Upper lobe of left lung (tissue), 6 donors: ENCODE measurements around the gene ANAPC13. TPM values are rescaled to one million over a fixed set of nuclear protein-coding genes. Genes with fewer than 3 reads are reported as not detected.

Experiments
- ATAC-seq, 2 donors: fragments of 200-7000 bp; cut with Tn5 transposase; one replicate each; pipeline ENCODE4 v1.9.1; 2022; ENCODE audit warnings: mild to moderate bottlenecking in 2 of 2, moderate library complexity in 2 of 2; ENCODE audit not compliant: low FRiP score in 2 of 2
- DNase-seq, 2 donors: peaks; one replicate each; pipeline ENCODE4 v3.0.0-alpha.2; 2019 to 2020
- H3K27ac ChIP-seq, 4 donors: fragments of 200-600 bp; sonication (generic); one replicate each; pipeline ENCODE4 v1.5.1; 2016 to 2019
- H3K27me3 ChIP-seq, 4 donors: fragments of 200-600 bp; sonication (generic); one replicate each; pipeline ENCODE4 v1.5.1; 2017 to 2019
- H3K36me3 ChIP-seq, 4 donors: fragments of 200-600 bp; sonication (generic); one replicate each; pipeline ENCODE4 v1.5.1; 2016 to 2019
- H3K4me1 ChIP-seq, 4 donors: fragments of 200-600 bp; sonication (generic); one replicate each; pipeline ENCODE4 v1.5.1; 2018 to 2019
- H3K4me3 ChIP-seq, 4 donors: fragments of 200-600 bp; sonication (generic); one replicate each; pipeline ENCODE4 v1.5.1; 2017 to 2019; ENCODE audit warnings: mild to moderate bottlenecking in 2 of 4, moderate library complexity in 1 of 4
- H3K9me3 ChIP-seq, 4 donors: fragments of 200-600 bp; sonication (generic); one replicate each; pipeline ENCODE4 v1.5.1; 2018 to 2019
- EP300 ChIP-seq, 4 donors: sonication (generic); formaldehyde crosslinking; IDR thresholded peaks; one replicate each; pipeline ENCODE4 v1.5.1; 2017; ENCODE audit warnings: antibody characterized with exemption in 4 of 4, control low read depth in 2 of 4
- POLR2A ChIP-seq, 4 donors: fragments of 450-650 bp; IDR thresholded peaks; one replicate each; pipeline ENCODE4 v1.5.1; 2016 to 2017; ENCODE audit warnings: antibody characterized with exemption in 4 of 4, mild to moderate bottlenecking in 2 of 4
- POLR2AphosphoS5 ChIP-seq, 2 donors: sonication (generic); formaldehyde crosslinking; IDR thresholded peaks; one replicate each; pipeline ENCODE4 v1.5.1; 2017; ENCODE audit warnings: antibody characterized with exemption in 2 of 2
- WGBS, 2 donors: methylation state at CpG; one replicate each; pipeline ENCODE4 v1.1.5; 2017 to 2018; 5-methylcytosine and 5-hydroxymethylcytosine counted together
- total RNA-seq, 6 donors: library from RNA; depleted of rRNA in 4 of 6; stranded (reverse); fragments of >200 nt in 4 of 6; gene quantifications; one replicate each; pipeline versions ENCODE4 v1.1.0 to v1.2.1, GENCODE V29; 2016 to 2021
- TF ChIP-seq, protein P1 (sequence below), 6 experiments: fragments of 450-650 bp in 4 of 6; fragments of 200-600 bp in 2 of 6; sonication (generic) in 2 of 6; IDR thresholded peaks; one replicate each; pipeline ENCODE4 v1.5.1; 2016 to 2019; ENCODE audit warnings: antibody characterized with exemption in 6 of 6
- donor health status: DM: no; HTN: no; CAD: no; lungs with moderate emphysema.
- donor health status: DM: no; HTN: yes; CAD: no; lungs with severe emphysema.

Gene ANAPC13
- total RNA-seq, 6 donors from 2014 or later, result 37.3 to 59.4 (median 50.3) TPM

DNA sequence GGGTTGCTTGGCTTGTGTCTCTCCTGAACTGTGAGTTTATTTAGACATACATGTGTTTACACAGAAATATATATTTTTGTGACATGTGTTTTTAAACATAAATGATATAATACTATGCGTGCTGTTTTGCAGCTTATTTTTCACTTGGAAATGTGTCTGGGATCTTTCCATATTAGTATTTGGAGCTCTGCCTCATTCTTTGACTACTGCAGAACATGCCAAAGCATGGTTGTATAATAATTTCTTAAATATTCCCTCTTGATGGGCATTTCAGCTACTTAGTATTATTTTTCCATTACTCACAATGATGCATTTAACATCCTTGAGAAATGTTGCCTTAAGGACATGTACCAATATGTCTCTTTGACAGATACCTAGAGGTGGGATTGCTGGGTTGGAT, 19.5 kb downstream of the ANAPC13 start:
- H3K27me3 ChIP-seq, result no peaks in the 10 kb centered on the region
- DNase-seq (no peak), ATAC-seq (no peak)
- no peak for TF ChIP-seq POLR2AphosphoS5 (IDR thresholded peaks at IDR 0.05)
- TF ChIP-seq EP300 (IDR thresholded peaks at IDR 0.05), result no peak
- TF ChIP-seq, protein P1, sequence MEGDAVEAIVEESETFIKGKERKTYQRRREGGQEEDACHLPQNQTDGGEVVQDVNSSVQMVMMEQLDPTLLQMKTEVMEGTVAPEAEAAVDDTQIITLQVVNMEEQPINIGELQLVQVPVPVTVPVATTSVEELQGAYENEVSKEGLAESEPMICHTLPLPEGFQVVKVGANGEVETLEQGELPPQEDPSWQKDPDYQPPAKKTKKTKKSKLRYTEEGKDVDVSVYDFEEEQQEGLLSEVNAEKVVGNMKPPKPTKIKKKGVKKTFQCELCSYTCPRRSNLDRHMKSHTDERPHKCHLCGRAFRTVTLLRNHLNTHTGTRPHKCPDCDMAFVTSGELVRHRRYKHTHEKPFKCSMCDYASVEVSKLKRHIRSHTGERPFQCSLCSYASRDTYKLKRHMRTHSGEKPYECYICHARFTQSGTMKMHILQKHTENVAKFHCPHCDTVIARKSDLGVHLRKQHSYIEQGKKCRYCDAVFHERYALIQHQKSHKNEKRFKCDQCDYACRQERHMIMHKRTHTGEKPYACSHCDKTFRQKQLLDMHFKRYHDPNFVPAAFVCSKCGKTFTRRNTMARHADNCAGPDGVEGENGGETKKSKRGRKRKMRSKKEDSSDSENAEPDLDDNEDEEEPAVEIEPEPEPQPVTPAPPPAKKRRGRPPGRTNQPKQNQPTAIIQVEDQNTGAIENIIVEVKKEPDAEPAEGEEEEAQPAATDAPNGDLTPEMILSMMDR (IDR thresholded peaks at IDR 0.05), result no peak
- no peak for TF ChIP-seq POLR2A (IDR thresholded peaks at IDR 0.05)
- H3K36me3 ChIP-seq, result no peaks in the 10 kb centered on the region
- H3K27ac ChIP-seq, result no peak overlapping the region
- 68 to 78% methylated on average over 1 of the region's 1 CpG for WGBS, 2 donors
- no peak overlapping the region for H3K4me3 ChIP-seq
- H3K9me3 ChIP-seq, result no peaks in the 10 kb centered on the region
- peaks cover 0 to 17% (median 2%) of the 10 kb centered on the region in 4 donors for H3K4me1 ChIP-seq

DNA sequence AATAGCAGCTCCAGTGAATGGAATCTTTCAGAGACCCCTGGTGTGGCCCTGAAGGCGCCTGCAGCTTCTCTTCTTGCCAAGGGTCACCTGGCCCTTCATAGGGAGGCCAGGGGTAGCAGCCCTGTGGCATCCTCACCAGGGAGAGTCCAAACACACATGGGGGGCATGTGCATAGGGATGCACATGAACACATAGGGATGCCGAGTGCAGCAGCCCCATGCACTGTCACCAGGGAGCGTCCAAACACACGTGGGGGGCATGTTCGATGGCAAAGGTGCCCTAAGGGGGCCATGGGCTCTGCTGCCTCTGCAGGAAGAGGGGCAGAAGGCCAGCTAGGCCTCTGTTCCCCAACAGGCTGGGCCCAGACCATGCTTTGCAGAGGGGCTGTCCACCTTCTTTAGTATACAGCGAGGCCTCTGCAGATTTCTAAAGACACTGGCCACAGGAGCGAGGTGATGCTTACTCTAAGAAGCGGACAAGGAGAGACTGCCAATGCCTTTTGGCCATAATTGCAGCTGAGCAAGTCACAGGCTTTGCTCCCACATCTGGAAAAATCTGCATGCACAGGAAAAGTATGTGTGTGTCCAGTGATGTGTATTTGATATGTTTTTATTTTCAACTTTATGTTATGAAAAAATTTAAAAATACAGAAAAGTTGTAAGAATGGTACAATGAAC, 21.0 kb downstream of the ANAPC13 start:
- Histone ChIP-seq H3K27ac (peak overlapping the region in 3 of 4 donors; percentile 30 to 57 (median 41)), H3K4me3 (no peak overlapping the region), H3K4me1 (peaks cover 0 to 12% (median 2%) of the 10 kb centered on the region in 4 donors), H3K9me3 (no peaks in the 10 kb centered on the region), H3K36me3 (no peaks in the 10 kb centered on the region), H3K27me3 (no peaks in the 10 kb centered on the region)
- DNase-seq (no peak), ATAC-seq (peak in 1 of 2 donors; percentile 22)
- 73 to 74% methylated on average over 4 to 8 of the region's 8 CpGs for WGBS, 2 donors
- TF ChIP-seq POLR2A (IDR thresholded peaks at IDR 0.05) (no peak), EP300 (IDR thresholded peaks at IDR 0.05) (no peak)

DNA sequence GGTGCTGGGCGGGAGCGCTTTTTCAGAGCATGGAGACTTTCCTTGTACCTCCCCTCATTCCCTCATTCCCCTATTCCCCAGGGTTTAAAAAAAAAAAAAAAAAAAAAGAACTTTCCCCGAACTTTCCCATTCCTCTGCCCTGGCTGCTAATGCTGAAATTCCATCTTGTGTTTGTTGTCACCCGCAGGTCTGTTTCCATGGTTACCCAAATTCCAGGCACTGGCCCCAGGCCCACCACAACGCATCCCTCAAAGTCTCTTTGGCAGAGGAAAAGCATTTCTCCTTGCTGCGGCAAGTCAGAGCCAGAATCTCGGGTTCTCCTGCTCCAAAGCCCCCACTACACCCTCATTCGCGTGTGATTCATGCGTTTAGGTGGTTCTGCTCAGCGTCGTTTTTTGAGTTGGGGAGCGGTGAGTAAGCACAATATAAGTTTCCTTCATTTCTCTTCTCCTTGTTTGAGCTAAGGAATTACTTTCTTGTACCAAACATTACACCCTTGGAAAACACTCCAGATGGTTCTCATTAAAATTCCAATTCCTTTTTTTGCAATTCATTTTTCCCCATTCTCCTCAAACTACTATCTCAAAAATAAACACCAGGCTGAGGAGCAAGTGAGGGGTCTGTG, 21.6 kb downstream of the ANAPC13 start:
- peak overlapping the region in 3 of 4 donors; percentile 41 to 72 (median 69) for H3K27ac ChIP-seq
- H3K36me3 ChIP-seq, result no peaks in the 10 kb centered on the region
- TF ChIP-seq POLR2AphosphoS5 (IDR thresholded peaks at IDR 0.05) (peak in 1 of 2 donors; percentile 11), EP300 (IDR thresholded peaks at IDR 0.05) (no peak)
- peak; percentile 64 to 88 for ATAC-seq
- H3K27me3 ChIP-seq, result no peaks in the 10 kb centered on the region
- 69 to 74% methylated on average over 13 of the region's 13 CpGs for WGBS, 2 donors
- peaks cover 0 to 12% (median 2%) of the 10 kb centered on the region in 4 donors for H3K4me1 ChIP-seq
- H3K4me3 ChIP-seq, result no peak overlapping the region
- no peak for DNase-seq
- H3K9me3 ChIP-seq, result no peaks in the 10 kb centered on the region

DNA sequence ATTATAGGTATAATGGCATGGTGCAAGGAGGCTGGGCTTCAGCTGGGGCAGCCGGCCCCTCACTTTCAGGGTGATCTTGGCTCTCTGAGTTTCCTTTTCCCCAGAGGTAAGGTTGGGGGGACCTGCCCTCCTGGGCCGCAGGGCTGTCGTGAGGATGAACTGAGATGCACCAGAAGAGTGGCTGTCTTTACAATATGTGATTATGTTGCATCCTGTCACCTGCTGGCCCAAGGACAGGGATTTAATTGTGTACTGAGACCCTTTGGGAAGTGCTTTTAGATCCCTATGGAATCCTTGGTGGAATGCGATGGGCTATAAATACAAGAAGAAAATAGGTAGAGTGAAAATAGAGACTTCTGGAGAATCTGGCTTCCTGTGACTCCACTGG, 22.1 kb downstream of the ANAPC13 start:
- Histone ChIP-seq H3K9me3 (no peaks in the 10 kb centered on the region), H3K4me1 (peaks cover 0 to 12% (median 2%) of the 10 kb centered on the region in 4 donors), H3K36me3 (no peaks in the 10 kb centered on the region), H3K4me3 (no peak overlapping the region), H3K27me3 (no peaks in the 10 kb centered on the region), H3K27ac (peak overlapping the region in 3 of 4 donors; percentile 41 to 72 (median 69))
- ATAC-seq (no peak), DNase-seq (no peak)
- WGBS, 2 donors, result 83 to 93% methylated on average over 3 to 4 of the region's 4 CpGs
- TF ChIP-seq POLR2A (IDR thresholded peaks at IDR 0.05), result no peak
- TF ChIP-seq EP300 (IDR thresholded peaks at IDR 0.05), result no peak
- TF ChIP-seq, protein P1 (IDR thresholded peaks at IDR 0.05), result no peak
- no peak for TF ChIP-seq POLR2AphosphoS5 (IDR thresholded peaks at IDR 0.05)

DNA sequence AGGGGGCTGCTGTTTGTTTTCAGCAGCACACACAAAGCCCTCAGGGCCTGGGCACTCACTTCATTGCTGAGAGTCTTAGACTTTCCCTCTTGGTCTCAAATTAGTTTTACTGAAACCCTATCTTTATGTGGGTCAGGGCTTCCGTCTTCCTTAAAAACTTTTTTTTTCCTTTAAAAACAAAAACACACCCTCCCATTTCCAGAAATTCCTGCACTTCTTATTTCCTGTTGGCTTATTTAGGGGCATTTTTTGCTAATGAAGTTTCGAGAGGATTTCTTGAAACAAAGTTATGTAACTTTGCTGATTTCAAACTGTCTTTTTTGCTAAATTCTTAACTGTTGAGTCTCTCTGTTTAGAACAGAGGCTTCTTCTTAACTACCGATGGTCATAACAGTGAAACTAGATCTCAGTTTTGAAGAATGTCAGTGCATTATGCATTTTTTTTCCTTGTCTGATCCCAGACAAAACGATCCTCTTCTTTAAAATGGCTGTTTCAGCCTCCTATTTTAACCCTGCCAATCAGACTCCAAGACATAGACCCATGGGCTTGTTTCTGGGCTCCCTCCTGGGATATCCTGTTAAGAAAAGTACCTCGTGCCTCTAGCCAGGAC, 23.3 kb downstream of the ANAPC13 start:
- DNase-seq (no peak), ATAC-seq (peak in 1 of 2 donors; percentile 54)
- whole genome bisulfite sequencing, 2 donors, result 44 to 45% methylated on average over 5 of the region's 5 CpGs
- peaks cover 0 to 12% (median 2%) of the 10 kb centered on the region in 4 donors for H3K4me1 ChIP-seq
- peak overlapping the region; percentile 32 to 73 (median 56) for H3K27ac ChIP-seq
- H3K4me3 ChIP-seq, result no peak overlapping the region
- H3K36me3 ChIP-seq, result no peaks in the 10 kb centered on the region
- H3K27me3 ChIP-seq, result no peaks in the 10 kb centered on the region
- no peaks in the 10 kb centered on the region for H3K9me3 ChIP-seq
- TF ChIP-seq POLR2AphosphoS5 (IDR thresholded peaks at IDR 0.05) (no peak), POLR2A (IDR thresholded peaks at IDR 0.05) (no peak), EP300 (IDR thresholded peaks at IDR 0.05) (no peak)
- TF ChIP-seq, protein P1 (IDR thresholded peaks at IDR 0.05), result no peak
